Brain microvascular endothelial cell (primary cell): Measurements from ENCODE around the gene VSX1.

Source experiments
- DNase-seq: peaks from one replicate; pipeline ENCODE4 v3.0.0-alpha.2; 2020
- H3K27ac ChIP-seq: fragments of 250-450 bp; sonication (Bioruptor Pico); 2 replicates; pipeline ENCODE4 v1.5.1; 2020; ENCODE audit warnings: mild to moderate bottlenecking, moderate library complexity
- H3K27me3 ChIP-seq: fragments of 250-450 bp; sonication (Bioruptor Pico); replicated peaks from 2 replicates; pipeline ENCODE4 v1.5.1; 2020; ENCODE audit warnings: mild to moderate bottlenecking
- H3K36me3 ChIP-seq: fragments of 250-450 bp; sonication (Bioruptor Pico); replicated peaks from 2 replicates; pipeline ENCODE4 v1.5.1; 2020; ENCODE audit warnings: mild to moderate bottlenecking
- H3K4me3 ChIP-seq: 2 replicates; pipeline ENCODE4 v1.5.1; 2011; ENCODE audit warnings: low read depth, mild to moderate bottlenecking, control low read depth, low read length, moderate library complexity
- in situ Hi-C: cut with HindIII; loops from 2 replicates; pipeline ENCODE4 v1.10.0; 2017; ENCODE audit warnings: low sequenced_read_pairs, low pct_ligation_motif_present
- TF ChIP-seq, protein P1 (sequence below): IDR thresholded peaks from 2 replicates; pipeline ENCODE4 v1.5.1; 2011; ENCODE audit warnings: low read depth, mild to moderate bottlenecking, moderate library complexity, low read length, control low read depth, inconsistent platforms; ENCODE audit errors: missing control alignments

The VSX1 gene

GRCh38 chr20:25055711-25056495 is 26.0 kb downstream of the VSX1 start:
- no peaks in the 10 kb centered on the region for H3K36me3 ChIP-seq
- TF ChIP-seq, protein P1, sequence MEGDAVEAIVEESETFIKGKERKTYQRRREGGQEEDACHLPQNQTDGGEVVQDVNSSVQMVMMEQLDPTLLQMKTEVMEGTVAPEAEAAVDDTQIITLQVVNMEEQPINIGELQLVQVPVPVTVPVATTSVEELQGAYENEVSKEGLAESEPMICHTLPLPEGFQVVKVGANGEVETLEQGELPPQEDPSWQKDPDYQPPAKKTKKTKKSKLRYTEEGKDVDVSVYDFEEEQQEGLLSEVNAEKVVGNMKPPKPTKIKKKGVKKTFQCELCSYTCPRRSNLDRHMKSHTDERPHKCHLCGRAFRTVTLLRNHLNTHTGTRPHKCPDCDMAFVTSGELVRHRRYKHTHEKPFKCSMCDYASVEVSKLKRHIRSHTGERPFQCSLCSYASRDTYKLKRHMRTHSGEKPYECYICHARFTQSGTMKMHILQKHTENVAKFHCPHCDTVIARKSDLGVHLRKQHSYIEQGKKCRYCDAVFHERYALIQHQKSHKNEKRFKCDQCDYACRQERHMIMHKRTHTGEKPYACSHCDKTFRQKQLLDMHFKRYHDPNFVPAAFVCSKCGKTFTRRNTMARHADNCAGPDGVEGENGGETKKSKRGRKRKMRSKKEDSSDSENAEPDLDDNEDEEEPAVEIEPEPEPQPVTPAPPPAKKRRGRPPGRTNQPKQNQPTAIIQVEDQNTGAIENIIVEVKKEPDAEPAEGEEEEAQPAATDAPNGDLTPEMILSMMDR: no peak
- in situ Hi-C loops: no loop called here
- peaks cover 17% of the 10 kb centered on the region for H3K27me3 ChIP-seq
- H3K4me3 ChIP-seq: no peak overlapping the region
- DNase-seq: no peak
- H3K27ac ChIP-seq: no peak overlapping the region

DNA sequence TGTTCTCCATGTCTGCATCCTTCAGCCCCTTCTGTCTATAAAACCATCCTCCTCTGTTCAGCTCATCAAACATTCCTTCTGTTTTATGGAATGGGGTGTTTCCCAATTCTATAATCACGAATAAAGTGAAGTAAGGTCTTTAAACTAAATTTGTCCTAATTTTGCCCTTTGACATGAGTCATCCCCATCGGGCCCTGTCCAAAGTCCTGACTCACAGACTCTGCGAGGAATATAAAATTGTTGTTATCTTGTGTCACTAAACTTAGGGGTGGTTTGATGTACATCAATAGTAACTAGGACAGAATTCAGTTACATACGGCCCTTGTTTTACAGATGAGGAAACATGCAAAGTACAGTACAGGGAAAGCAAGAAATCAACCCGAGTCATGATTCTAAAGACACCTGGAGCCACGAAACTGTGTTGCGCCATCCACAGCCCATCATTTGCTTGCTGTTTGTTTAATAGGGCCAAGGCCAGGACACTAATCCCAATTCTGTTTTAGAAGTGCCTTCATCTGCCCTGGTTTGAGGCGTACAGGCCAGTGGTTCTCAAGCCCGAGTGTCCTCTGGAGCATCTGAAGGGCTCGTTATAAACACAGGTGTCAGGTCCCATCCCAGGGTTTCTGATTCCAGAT is 26.8 kb downstream of the VSX1 start:
- DNase-seq: no peak
- H3K27ac ChIP-seq: no peak overlapping the region
- in situ Hi-C loops: no loop called here
- TF ChIP-seq, protein P1: no peak
- H3K27me3 ChIP-seq: peaks cover 11% of the 10 kb centered on the region
- no peaks in the 10 kb centered on the region for H3K36me3 ChIP-seq
- H3K4me3 ChIP-seq: no peak overlapping the region

GRCh38 chr20:25054096-25054820 is 27.7 kb downstream of the VSX1 start:
- Histone ChIP-seq H3K36me3 (no peaks in the 10 kb centered on the region), H3K27ac (no peak overlapping the region), H3K4me3 (no peak overlapping the region), H3K27me3 (peaks cover 5% of the 10 kb centered on the region)
- in situ Hi-C loops: no loop called here
- no peak for DNase-seq
- TF ChIP-seq, protein P1: no peak

DNA sequence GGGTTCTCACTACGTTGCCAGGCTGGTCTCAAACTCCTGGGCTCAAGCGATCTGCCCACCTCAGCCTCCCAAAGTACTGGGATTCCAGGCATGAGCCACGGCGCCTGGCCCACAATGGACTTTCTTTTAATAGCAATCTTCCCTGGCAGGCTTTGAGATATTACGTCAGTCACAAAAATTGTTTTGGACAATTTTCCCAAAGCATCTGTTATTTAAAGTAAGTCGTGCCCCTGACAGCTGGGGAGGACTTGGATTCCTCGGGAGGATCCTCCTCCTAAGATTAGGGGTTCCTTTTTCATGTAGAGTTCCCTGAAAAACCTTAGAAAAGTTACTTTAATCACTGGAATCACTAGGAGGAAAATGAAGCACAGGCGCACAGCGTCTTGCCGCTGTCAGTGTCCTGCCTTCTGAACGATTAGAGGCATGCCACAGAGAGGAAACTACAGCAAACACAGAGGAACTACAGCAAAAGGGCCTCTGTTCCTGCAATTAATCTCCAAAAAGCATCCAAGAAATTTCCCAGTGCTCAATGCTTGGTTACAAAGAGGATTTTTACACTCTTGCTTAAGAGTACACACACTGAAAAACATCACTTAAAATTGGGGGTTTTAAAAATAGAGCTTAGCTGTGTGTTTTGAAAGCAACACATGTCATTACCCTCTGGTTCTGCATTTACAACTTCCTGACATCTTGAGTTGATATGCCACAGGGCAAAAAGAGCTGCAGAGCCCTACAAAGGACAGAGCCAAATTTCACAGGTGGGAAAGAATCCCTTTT is 28.5 kb downstream of the VSX1 start:
- DNase-seq: no peak
- Histone ChIP-seq H3K27me3 (peaks cover 2% of the 10 kb centered on the region), H3K36me3 (no peaks in the 10 kb centered on the region), H3K4me3 (no peak overlapping the region), H3K27ac (no peak overlapping the region)
- in situ Hi-C loops: no loop called here
- TF ChIP-seq, protein P1: no peak

GRCh38 chr20:25052255-25053194 is 29.4 kb downstream of the VSX1 start:
- Histone ChIP-seq H3K4me3 (no peak overlapping the region), H3K27ac (no peak overlapping the region), H3K27me3 (no peaks in the 10 kb centered on the region), H3K36me3 (no peaks in the 10 kb centered on the region)
- TF ChIP-seq, protein P1: no peak
- DNase-seq: no peak
- in situ Hi-C loops: no loop called here
